Naive thymus-derived CD4-positive, alpha-beta T cell (primary cell): ENCODE measurements around the gene MAG. TPM values are rescaled to one million over a fixed set of nuclear protein-coding genes. Genes with fewer than 3 reads are reported as not detected.
A peak's percentile ranks its signal among the peaks of the same experiment; 100 is the strongest.

Source experiments
- ATAC-seq: fragments of 150-1000 bp; cut with Tn5 transposase; 2 replicates; pipeline ENCODE4 v1.10.0; 2021; ENCODE audit warnings: mild to moderate bottlenecking, moderate library complexity
- CTCF ChIA-PET: fragments of 350-600 bp; sonication (Branson Sonifier 250); formaldehyde crosslinking; loops from one replicate; lab custom pipeline; 2021; ENCODE audit warnings: antibody characterized with exemption; lab: Charles Lee
- POLR2A ChIA-PET: fragments of 350-600 bp; sonication (Branson Sonifier 250); formaldehyde crosslinking; loops from one replicate; lab custom pipeline; 2021; ENCODE audit warnings: antibody characterized with exemption, inconsistent platforms; lab: Charles Lee
- DNase-seq, 9 donors: peaks; one replicate each; pipeline versions ENCODE4 v3.0.0 to v3.0.0-alpha.2; 2020 to 2022; ENCODE audit warnings: mixed read lengths in 1 of 9
- H3K27ac ChIP-seq: one replicate; pipeline ENCODE4 v1.7.0; 2013; ENCODE audit warnings: mild to moderate bottlenecking, low read depth, low read length, moderate library complexity
- H3K27me3 ChIP-seq, 2 donors: one replicate each; pipeline ENCODE4 v1.7.0; 2013; ENCODE audit warnings: low read length in 2 of 2, mild to moderate bottlenecking in 2 of 2, moderate library complexity in 2 of 2; ENCODE audit not compliant: control insufficient read depth in 2 of 2, insufficient read depth in 2 of 2
- H3K36me3 ChIP-seq, 3 experiments: 1 replicate in 2 of 3; 2 replicates in 1 of 3; pipeline ENCODE4 v1.7.0; 2013; ENCODE audit warnings: low read length in 3 of 3, mild to moderate bottlenecking in 3 of 3, moderate library complexity in 1 of 3; ENCODE audit not compliant: insufficient read depth in 3 of 3, control insufficient read depth in 2 of 3
- H3K4me1 ChIP-seq, 2 donors: one replicate each; pipeline ENCODE4 v1.7.0; 2013; ENCODE audit warnings: low read length in 2 of 2, mild to moderate bottlenecking in 2 of 2, moderate library complexity in 1 of 2; ENCODE audit not compliant: control insufficient read depth in 2 of 2, insufficient read depth in 2 of 2
- H3K4me3 ChIP-seq: 2 replicates; pipeline ENCODE4 v1.7.0; 2013; ENCODE audit warnings: mild to moderate bottlenecking, low read length
- H3K9me3 ChIP-seq, 3 experiments: 1 replicate in 2 of 3; 2 replicates in 1 of 3; pipeline ENCODE4 v1.7.0; 2013; ENCODE audit warnings: low read length in 3 of 3; ENCODE audit not compliant: control insufficient read depth in 2 of 3
- H3K27ac Mint-ChIP-seq, 9 donors: one replicate each; pipeline ENCODE4 v1.8.0; 2020 to 2022; ENCODE audit warnings: mixed read lengths in 9 of 9, mild to moderate bottlenecking in 8 of 9, moderate library complexity in 5 of 9, inconsistent platforms in 2 of 9
- H3K27me3 Mint-ChIP-seq, 5 donors: one replicate each; pipeline ENCODE4 v1.8.0; 2021 to 2022; ENCODE audit warnings: mixed read lengths in 5 of 5, mild to moderate bottlenecking in 1 of 5
- H3K36me3 Mint-ChIP-seq, 5 donors: one replicate each; pipeline ENCODE4 v1.8.0; 2020 to 2022; ENCODE audit warnings: mixed read lengths in 5 of 5, mild to moderate bottlenecking in 3 of 5, inconsistent platforms in 1 of 5
- H3K4me1 Mint-ChIP-seq, 7 donors: one replicate each; pipeline ENCODE4 v1.8.0; 2020 to 2022; ENCODE audit warnings: mixed read lengths in 7 of 7, mild to moderate bottlenecking in 3 of 7, inconsistent platforms in 1 of 7
- H3K4me3 Mint-ChIP-seq, 10 donors: one replicate each; pipeline ENCODE4 v1.8.0; 2020 to 2022; ENCODE audit warnings: mild to moderate bottlenecking in 10 of 10, mixed read lengths in 10 of 10, moderate library complexity in 6 of 10, inconsistent platforms in 2 of 10
- H3K9me3 Mint-ChIP-seq, 11 donors: one replicate each; pipeline ENCODE4 v1.8.0; 2020 to 2022; ENCODE audit warnings: mixed read lengths in 11 of 11, mild to moderate bottlenecking in 4 of 11, inconsistent platforms in 1 of 11, moderate library complexity in 1 of 11
- intact Hi-C, 2 donors: fragments of 100-400 bp; cut with micrococcal nuclease; formaldehyde crosslinking; loops; one replicate each; pipeline ENCODE4 v1.15.1; 2023
- polyA plus RNA-seq, 2 donors: library from polyadenylated mRNA; unstranded; fragments of 300-500 nt; fragmentation: Illumina TruSeq; gene quantifications; one replicate each; pipeline ENCODE4 v1.2.3, GENCODE V29; 2021
- total RNA-seq, 6 experiments: library from RNA in 5 of 6; stranded (reverse) in 5 of 6; gene quantifications; 1 replicate in 5 of 6; 2 replicates in 1 of 6; pipeline ENCODE4 v1.2.3 and lab custom pipeline; 2021 to 2026

MAG gene
- total and polyA plus RNA-seq, 7 experiments from 2014 or later: 0.29 to 0.31 TPM; not detected in 5

- H3K4me3 ChIP-seq: no peak overlapping the region
- no peaks in the 10 kb centered on the region for H3K9me3 ChIP-seq
- peak overlapping the region in 7 of 9 donors; percentile 21 to 74 (median 60) for H3K27ac Mint-ChIP-seq
- H3K4me1 ChIP-seq: peaks cover 6 to 9% of the 10 kb centered on the region in 2 donors
- no peaks in the 10 kb centered on the region for H3K9me3 Mint-ChIP-seq
- no peak overlapping the region for H3K27ac ChIP-seq
- H3K4me1 Mint-ChIP-seq: peaks cover 25 to 40% (median 27%) of the 10 kb centered on the region in 7 donors
- intact Hi-C loops: no loop called here
- no peak for DNase-seq
- CTCF ChIA-PET: no interaction called here
- H3K27me3 Mint-ChIP-seq: no peaks in the 10 kb centered on the region
- POLR2A ChIA-PET: no interaction called here
- H3K4me3 Mint-ChIP-seq: peak overlapping the region in 6 of 10 donors; percentile 11 to 93 (median 37)
- peaks cover 0 to 33% (median 20%) of the 10 kb centered on the region in 5 donors for H3K36me3 Mint-ChIP-seq
- peaks cover 9 to 62% (median 12%) of the 10 kb centered on the region in 3 experiments for H3K36me3 ChIP-seq
- no peaks in the 10 kb centered on the region for H3K27me3 ChIP-seq
- ATAC-seq: no peak
Observed at GRCh38 chr19:35271546-35271945, 20.4 kb upstream of the MAG start.

GRCh38 chr19:35272122-35272719 lies 19.7 kb upstream of the MAG start:
- ATAC-seq (no peak), DNase-seq (no peak)
- Histone ChIP-seq H3K9me3 (no peaks in the 10 kb centered on the region), H3K27me3 (no peaks in the 10 kb centered on the region), H3K4me3 (no peak overlapping the region), H3K27ac (no peak overlapping the region), H3K4me1 (peaks cover 6% of the 10 kb centered on the region in 2 donors), H3K36me3 (peaks cover 9 to 69% (median 12%) of the 10 kb centered on the region in 3 experiments)
- intact Hi-C loops: no loop called here
- Mint-ChIP-seq H3K27ac (peak overlapping the region in 5 of 9 donors; percentile 32 to 65 (median 51)), H3K9me3 (no peaks in the 10 kb centered on the region), H3K4me3 (peak overlapping the region in 4 of 10 donors; percentile 11 to 75 (median 38)), H3K36me3 (peaks cover 4 to 33% (median 20%) of the 10 kb centered on the region in 5 donors), H3K27me3 (no peaks in the 10 kb centered on the region), H3K4me1 (peaks cover 23 to 39% (median 27%) of the 10 kb centered on the region in 7 donors)
- CTCF ChIA-PET: no interaction called here
- POLR2A ChIA-PET: interaction anchor here (1.4 kb wide), 1 partner anchor 15 kb away, joined by 3 read pairs; no protein-coding TSS in a partner anchor

- Mint-ChIP-seq H3K9me3 (no peaks in the 10 kb centered on the region), H3K4me3 (peak overlapping the region in 4 of 10 donors; percentile 30 to 84 (median 38)), H3K4me1 (peaks cover 19 to 35% (median 26%) of the 10 kb centered on the region in 7 donors), H3K27ac (peak overlapping the region in 7 of 9 donors; percentile 2 to 73 (median 52)), H3K36me3 (peaks cover 4 to 33% (median 20%) of the 10 kb centered on the region in 5 donors), H3K27me3 (no peaks in the 10 kb centered on the region)
- H3K36me3 ChIP-seq: peaks cover 9 to 76% (median 12%) of the 10 kb centered on the region in 3 experiments
- H3K27me3 ChIP-seq: no peaks in the 10 kb centered on the region
- H3K4me1 ChIP-seq: peaks cover 6% of the 10 kb centered on the region in 2 donors
- ChIA-PET CTCF (no interaction called here), POLR2A (interaction anchor here (0.9 to 1.4 kb wide), 2 partner anchors 16 to 130 kb away, joined by 3 to 4 read pairs; partner anchors contain the start of gene FXYD7)
- no peak for DNase-seq
- H3K9me3 ChIP-seq: no peaks in the 10 kb centered on the region
- intact Hi-C loops: no loop called here
- H3K27ac ChIP-seq: no peak overlapping the region
- no peak overlapping the region for H3K4me3 ChIP-seq
- no peak for ATAC-seq
Observed at GRCh38 chr19:35272954-35273649, 18.9 kb upstream of the MAG start.

GRCh38 chr19:35273686-35274259 lies 18.2 kb upstream of the MAG start:
- H3K27me3 ChIP-seq: no peaks in the 10 kb centered on the region
- intact Hi-C loops: no loop called here
- H3K9me3 ChIP-seq: no peaks in the 10 kb centered on the region
- H3K36me3 Mint-ChIP-seq: peaks cover 4 to 33% (median 20%) of the 10 kb centered on the region in 5 donors
- no peak for DNase-seq
- H3K27me3 Mint-ChIP-seq: no peaks in the 10 kb centered on the region
- POLR2A ChIA-PET: interaction anchor here (0.6 to 1.5 kb wide), 2 partner anchors 12 to 226 kb away, joined by 3 to 5 read pairs; no protein-coding TSS in a partner anchor
- H3K4me3 Mint-ChIP-seq: no peak overlapping the region
- H3K4me3 ChIP-seq: no peak overlapping the region
- no peak overlapping the region for H3K27ac ChIP-seq
- H3K4me1 ChIP-seq: peaks cover 6% of the 10 kb centered on the region in 2 donors
- peak overlapping the region in 7 of 9 donors; percentile 21 to 73 (median 52) for H3K27ac Mint-ChIP-seq
- no peak for ATAC-seq
- peaks cover 9 to 83% (median 12%) of the 10 kb centered on the region in 3 experiments for H3K36me3 ChIP-seq
- CTCF ChIA-PET: no interaction called here
- H3K4me1 Mint-ChIP-seq: peaks cover 19 to 35% (median 26%) of the 10 kb centered on the region in 7 donors
- H3K9me3 Mint-ChIP-seq: no peaks in the 10 kb centered on the region

- POLR2A ChIA-PET: interaction anchor here (0.6 to 1.5 kb wide), 3 partner anchors 11 to 226 kb away, joined by 3 to 5 read pairs (median 3); no protein-coding TSS in a partner anchor
- Mint-ChIP-seq H3K4me1 (peaks cover 19 to 35% (median 26%) of the 10 kb centered on the region in 7 donors), H3K36me3 (peaks cover 4 to 33% (median 20%) of the 10 kb centered on the region in 5 donors), H3K27ac (peak overlapping the region in 4 of 9 donors; percentile 27 to 73 (median 58)), H3K9me3 (no peaks in the 10 kb centered on the region), H3K27me3 (no peaks in the 10 kb centered on the region), H3K4me3 (no peak overlapping the region)
- Histone ChIP-seq H3K4me1 (peaks cover 6% of the 10 kb centered on the region in 2 donors), H3K27me3 (no peaks in the 10 kb centered on the region), H3K4me3 (no peak overlapping the region), H3K36me3 (peaks cover 9 to 89% (median 12%) of the 10 kb centered on the region in 3 experiments), H3K27ac (no peak overlapping the region), H3K9me3 (no peaks in the 10 kb centered on the region)
- CTCF ChIA-PET: no interaction called here
- no peak for DNase-seq
- no peak for ATAC-seq
- intact Hi-C loops: no loop called here
Observed at GRCh38 chr19:35274323-35274722, 17.6 kb upstream of the MAG start.

- Mint-ChIP-seq H3K9me3 (no peaks in the 10 kb centered on the region), H3K27me3 (peaks cover 0 to 4% (median 0%) of the 10 kb centered on the region in 5 donors), H3K27ac (peak overlapping the region in 3 of 9 donors; percentile 28 to 52 (median 50)), H3K4me1 (peaks cover 10 to 27% (median 18%) of the 10 kb centered on the region in 7 donors), H3K4me3 (no peak overlapping the region), H3K36me3 (peaks cover 4 to 22% (median 13%) of the 10 kb centered on the region in 5 donors)
- Histone ChIP-seq H3K4me3 (no peak overlapping the region), H3K36me3 (peaks cover 0 to 74% (median 3%) of the 10 kb centered on the region in 3 experiments), H3K4me1 (no peaks in the 10 kb centered on the region), H3K27ac (no peak overlapping the region), H3K27me3 (no peaks in the 10 kb centered on the region), H3K9me3 (no peaks in the 10 kb centered on the region)
- ChIA-PET POLR2A (interaction anchor here (0.6 kb wide), 1 partner anchor 751 kb away, joined by 4 read pairs; no protein-coding TSS in a partner anchor), CTCF (interaction anchor here (0.7 kb wide), 1 partner anchor 25 kb away, joined by 4 read pairs; no protein-coding TSS in a partner anchor)
- DNase-seq (no peak), ATAC-seq (no peak)
- intact Hi-C loops: no loop called here
Observed at GRCh38 chr19:35276706-35277281, 15.2 kb upstream of the MAG start.
